Endothelial cell of umbilical vein (primary cell): ENCODE data around the gene DDX25. TPM values are rescaled to one million over a fixed set of nuclear protein-coding genes. Genes with fewer than 3 reads are reported as not detected.

Experiments
- BruUV-seq: library from RNA; stranded (reverse); fragments of 400-500 nt; replicated peaks from 2 replicates; lab custom pipeline; 2021; lab: Mats Ljungman, UMichigan
- CTCF ChIA-PET: fragments of 300-600, 350-600 bp; sonication (Branson Sonifier 250); formaldehyde crosslinking; loops from one replicate; lab custom pipeline; 2021; ENCODE audit warnings: antibody characterized with exemption, inconsistent platforms; lab: Charles Lee
- POLR2A ChIA-PET: fragments of 300-600, 350-600 bp; sonication (Branson Sonifier 250); formaldehyde crosslinking; loops from one replicate; lab custom pipeline; 2021; ENCODE audit warnings: antibody characterized with exemption, inconsistent platforms; lab: Charles Lee
- DNase-seq: peaks from one replicate; pipeline ENCODE4 v3.0.0-alpha.2; 2011; ENCODE audit warnings: low read depth, low spot score
- FAIRE-seq: peaks from 2 replicates; lab custom pipeline; 2011; peaks lifted over from hg19 to GRCh38; lab: Jason Lieb, UNC
- H2AFZ ChIP-seq: 2 replicates; pipeline ENCODE4 v1.6.0; 2012; ENCODE audit warnings: low read depth, low read length, control low read depth, inconsistent platforms
- H3K27ac ChIP-seq: 2 replicates; pipeline ENCODE4 v1.5.1; 2011; ENCODE audit warnings: low read depth, mild to moderate bottlenecking, control low read depth, low read length, moderate library complexity; ENCODE audit not compliant: insufficient read depth
- H3K27me3 ChIP-seq, 2 experiments: 2 replicates each; pipeline versions ENCODE4 v1.6.0 to v1.6.1; 2011; ENCODE audit warnings: low read length in 2 of 2, mixed read lengths in 1 of 2; ENCODE audit not compliant: control insufficient read depth in 2 of 2, insufficient read depth in 2 of 2
- H3K36me3 ChIP-seq, 2 experiments: 2 replicates in 1 of 2; 3 replicates in 1 of 2; pipeline ENCODE4 v1.5.1; 2011; ENCODE audit warnings: low read length in 2 of 2, mild to moderate bottlenecking in 1 of 2, moderate library complexity in 1 of 2; ENCODE audit not compliant: control insufficient read depth in 2 of 2, insufficient read depth in 2 of 2; ENCODE audit errors: extremely low read depth in 1 of 2
- H3K4me1 ChIP-seq: 3 replicates; pipeline ENCODE4 v1.5.1; 2011; ENCODE audit warnings: mild to moderate bottlenecking, low read length; ENCODE audit not compliant: control insufficient read depth, insufficient read depth; ENCODE audit errors: extremely low read depth
- H3K4me2 ChIP-seq: 2 replicates; pipeline ENCODE4 v1.6.1; 2011; ENCODE audit warnings: low read length, control low read depth, mixed read lengths; ENCODE audit not compliant: insufficient read depth
- H3K4me3 ChIP-seq, 3 experiments: fragments of 200-600 bp in 1 of 3; sonication (generic), shearing (Covaris generic) in 1 of 3; replicated peaks in 1 of 3; 2 replicates each; pipeline ENCODE4 v1.5.1; 2011 to 2016; ENCODE audit warnings: control low read depth in 3 of 3, low read length in 3 of 3, mild to moderate bottlenecking in 2 of 3, inconsistent platforms in 1 of 3, low read depth in 1 of 3, moderate library complexity in 1 of 3; ENCODE audit not compliant: insufficient read depth in 1 of 3
- H3K79me2 ChIP-seq: 2 replicates; pipeline ENCODE4 v1.6.0; 2012; ENCODE audit warnings: low read length, inconsistent platforms; ENCODE audit not compliant: control insufficient read depth, insufficient read depth
- H3K9ac ChIP-seq: replicated peaks from 2 replicates; pipeline ENCODE3; 2011; ENCODE audit warnings: low read length, control low read depth; ENCODE audit not compliant: insufficient read depth; ENCODE audit errors: extremely low read depth
- H3K9me1 ChIP-seq: replicated peaks from 3 replicates; pipeline ENCODE4 v1.6.0; 2011; ENCODE audit warnings: mild to moderate bottlenecking, low read length; ENCODE audit not compliant: control insufficient read depth, insufficient read depth; ENCODE audit errors: extremely low read depth
- H3K9me3 ChIP-seq: replicated peaks from 2 replicates; pipeline ENCODE4 v1.5.1; 2012; ENCODE audit warnings: low read length, inconsistent platforms; ENCODE audit not compliant: control insufficient read depth, insufficient read depth
- H4K20me1 ChIP-seq: replicated peaks from 2 replicates; pipeline ENCODE3; 2011; ENCODE audit warnings: mild to moderate bottlenecking, low read length; ENCODE audit not compliant: control insufficient read depth, insufficient read depth; ENCODE audit errors: extremely low read depth
- EZH2 ChIP-seq: IDR thresholded peaks from 2 replicates; pipeline ENCODE4 v1.6.1; 2012; ENCODE audit warnings: borderline replicate concordance, low read depth, mild to moderate bottlenecking, moderate library complexity, low read length, inconsistent platforms; ENCODE audit not compliant: severe bottlenecking
- FOS ChIP-seq: IDR thresholded peaks from 2 replicates; pipeline ENCODE4 v1.6.1; 2011; ENCODE audit warnings: mild to moderate bottlenecking, low read length, moderate library complexity, borderline replicate concordance; ENCODE audit not compliant: insufficient read depth
- GATA2 ChIP-seq: IDR thresholded peaks from 2 replicates; pipeline ENCODE4 v1.7.0; 2011; ENCODE audit warnings: low read depth, mild to moderate bottlenecking, moderate library complexity, mixed read lengths, low read length; ENCODE audit not compliant: insufficient read length, insufficient read depth
- JUN ChIP-seq: IDR thresholded peaks from 2 replicates; pipeline ENCODE4 v1.6.1; 2011; ENCODE audit warnings: borderline replicate concordance, low read depth; ENCODE audit not compliant: insufficient read length, insufficient read depth
- MYC ChIP-seq: IDR thresholded peaks from one replicate; pipeline ENCODE4 v1.6.1; 2011; ENCODE audit warnings: mild to moderate bottlenecking, low read depth, low read length
- POLR2A ChIP-seq: IDR thresholded peaks from 2 replicates; pipeline ENCODE4 v1.6.1; 2012; ENCODE audit warnings: low read depth, mild to moderate bottlenecking, control low read depth, low read length
- POLR2AphosphoS5 ChIP-seq: IDR thresholded peaks from 2 replicates; pipeline ENCODE4 v1.6.1; 2012; ENCODE audit warnings: low read depth, mild to moderate bottlenecking, control low read depth, low read length, moderate library complexity; ENCODE audit not compliant: insufficient read depth
- dilution Hi-C: fragments of 300-500 bp; cut with MboI; formaldehyde crosslinking; loops from one replicate; pipeline ENCODE4 v1.15.0; 2019; ENCODE audit warnings: low sequenced_read_pairs; ENCODE audit not compliant: extremely low pct_ligation_motif_present
- intact Hi-C: fragments of 100-400 bp; cut with micrococcal nuclease; formaldehyde crosslinking; loops from one replicate; pipeline ENCODE4 v1.10.0; 2022
- polyA plus RNA-seq, 4 experiments: library from polyadenylated mRNA; depleted of rRNA in 3 of 4; stranded (reverse) in 3 of 4; unstranded in 1 of 4; fragments of >200 nt; gene quantifications; 2 replicates each; pipeline versions ENCODE4 v1.2.1 to v1.2.3, GENCODE V29; 2011 to 2012; ENCODE audit warnings: missing spikeins in 1 of 4
- total RNA-seq: library from RNA; stranded (reverse); gene quantifications from 2 replicates; pipeline ENCODE4 v1.2.3, GENCODE V29; 2021
- TF ChIP-seq, protein P1 (sequence below): IDR thresholded peaks from 2 replicates; pipeline ENCODE4 v1.6.1; 2011; ENCODE audit not compliant: insufficient read depth, insufficient read length
- TF ChIP-seq, protein P2 (sequence below), 2 donors: IDR thresholded peaks; 1 replicate in 1 of 2; 2 replicates in 1 of 2; pipeline ENCODE4 v1.5.1; 2011; ENCODE audit warnings: low read length in 2 of 2, mild to moderate bottlenecking in 2 of 2, moderate library complexity in 2 of 2, control low read depth in 1 of 2, inconsistent platforms in 1 of 2, low read depth in 1 of 2; ENCODE audit not compliant: insufficient read depth in 1 of 2; ENCODE audit errors: extremely low read depth in 1 of 2

The DDX25 gene
- total and polyA plus RNA-seq, 2 donors (not counting 3 experiments of a cell fraction or from before 2014, with no cell fraction given): not detected

DNA sequence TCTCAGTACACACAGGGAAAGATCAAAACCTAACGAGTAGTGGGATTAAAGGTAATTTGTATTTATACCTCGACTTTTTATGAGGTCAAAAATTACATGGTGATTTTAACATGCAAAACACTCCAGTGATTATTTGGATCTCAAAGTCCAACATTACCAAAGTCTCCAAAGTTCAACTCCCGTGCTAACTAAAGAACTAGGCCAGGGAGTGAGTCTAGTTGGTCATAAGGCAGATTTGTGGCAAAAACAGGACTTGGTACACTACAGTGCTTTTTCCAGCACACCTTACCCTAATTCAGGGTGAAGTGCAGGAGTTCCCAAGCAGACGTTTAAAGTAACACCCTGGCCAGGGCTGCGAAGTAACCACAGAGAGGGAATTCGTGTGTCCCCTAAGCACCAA is 2.4 kb upstream of the DDX25 start:
- no peak overlapping the region for H3K27ac ChIP-seq
- no peaks in the 10 kb centered on the region for H3K9me1 ChIP-seq
- peaks cover 8% of the 10 kb centered on the region for H3K4me1 ChIP-seq
- ChIA-PET CTCF (interaction anchor here (2.0 kb wide), 1 partner anchor 292 kb away, joined by 9 read pairs; no protein-coding TSS in a partner anchor), POLR2A (no interaction called here)
- H4K20me1 ChIP-seq: no peaks in the 10 kb centered on the region
- H3K9me3 ChIP-seq: no peaks in the 10 kb centered on the region
- H3K4me3 ChIP-seq: no peak overlapping the region
- FAIRE-seq: no peak
- peaks cover 36% of the 10 kb centered on the region for H3K79me2 ChIP-seq
- dilution Hi-C loops: no loop called here
- no peak overlapping the region for H3K4me2 ChIP-seq
- BruUV-seq: no TSS peak
- peaks cover 15 to 24% of the 10 kb centered on the region in 2 experiments for H3K27me3 ChIP-seq
- H3K36me3 ChIP-seq: peaks cover 8 to 9% of the 10 kb centered on the region in 2 experiments
- intact Hi-C loops: no loop called here
- DNase-seq: no peak
- H2AFZ ChIP-seq: no peak overlapping the region
- TF ChIP-seq, protein P1, sequence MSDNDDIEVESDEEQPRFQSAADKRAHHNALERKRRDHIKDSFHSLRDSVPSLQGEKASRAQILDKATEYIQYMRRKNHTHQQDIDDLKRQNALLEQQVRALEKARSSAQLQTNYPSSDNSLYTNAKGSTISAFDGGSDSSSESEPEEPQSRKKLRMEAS: no peak
- TF ChIP-seq, protein P2, sequence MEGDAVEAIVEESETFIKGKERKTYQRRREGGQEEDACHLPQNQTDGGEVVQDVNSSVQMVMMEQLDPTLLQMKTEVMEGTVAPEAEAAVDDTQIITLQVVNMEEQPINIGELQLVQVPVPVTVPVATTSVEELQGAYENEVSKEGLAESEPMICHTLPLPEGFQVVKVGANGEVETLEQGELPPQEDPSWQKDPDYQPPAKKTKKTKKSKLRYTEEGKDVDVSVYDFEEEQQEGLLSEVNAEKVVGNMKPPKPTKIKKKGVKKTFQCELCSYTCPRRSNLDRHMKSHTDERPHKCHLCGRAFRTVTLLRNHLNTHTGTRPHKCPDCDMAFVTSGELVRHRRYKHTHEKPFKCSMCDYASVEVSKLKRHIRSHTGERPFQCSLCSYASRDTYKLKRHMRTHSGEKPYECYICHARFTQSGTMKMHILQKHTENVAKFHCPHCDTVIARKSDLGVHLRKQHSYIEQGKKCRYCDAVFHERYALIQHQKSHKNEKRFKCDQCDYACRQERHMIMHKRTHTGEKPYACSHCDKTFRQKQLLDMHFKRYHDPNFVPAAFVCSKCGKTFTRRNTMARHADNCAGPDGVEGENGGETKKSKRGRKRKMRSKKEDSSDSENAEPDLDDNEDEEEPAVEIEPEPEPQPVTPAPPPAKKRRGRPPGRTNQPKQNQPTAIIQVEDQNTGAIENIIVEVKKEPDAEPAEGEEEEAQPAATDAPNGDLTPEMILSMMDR (IDR thresholded peaks at IDR 0.05; ENCODE audit: extremely low read depth in 1 of 2, insufficient read depth in 1 of 2, low read depth in 1 of 2, low read length in 2 of 2): no peak
- TF ChIP-seq MYC: no peak
- TF ChIP-seq GATA2: no peak
- TF ChIP-seq POLR2A: no peak
- TF ChIP-seq EZH2: no peak
- no peak for TF ChIP-seq JUN
- no peak for TF ChIP-seq FOS
- TF ChIP-seq POLR2AphosphoS5: no peak
- no peak overlapping the region for H3K9ac ChIP-seq
